WTC11 (cell line): ENCODE data around the gene STAT1. TPM values are rescaled to one million over a fixed set of nuclear protein-coding genes. Genes with fewer than 3 reads are reported as not detected.
"Not testable (repeated sequence)": the region's sequence is repeated elsewhere in the genome, so short reads cannot be mapped to it uniquely, and the experiment has no call there.

ENCODE experiments used
- ATAC-seq: fragments of 200-7000 bp; cut with Tn5 transposase; 2 replicates; pipeline ENCODE4 v1.10.0; 2021; ENCODE audit warnings: mild to moderate bottlenecking, moderate library complexity
- CTCF ChIA-PET: fragments of 300-600 bp; sonication (Branson Sonifier 250); formaldehyde crosslinking; loops from one replicate; lab custom pipeline; 2021; ENCODE audit warnings: antibody characterized with exemption; lab: Charles Lee
- POLR2A ChIA-PET: fragments of 350-600 bp; sonication (Branson Sonifier 250); formaldehyde crosslinking; loops from one replicate; lab custom pipeline; 2021; ENCODE audit warnings: antibody characterized with exemption; lab: Charles Lee
- DNase-seq: peaks from one replicate; pipeline ENCODE4 v3.0.0; 2021; ENCODE audit warnings: low spot score
- H3K27ac Mint-ChIP-seq: 2 replicates; pipeline ENCODE4 v1.8.0; 2021; ENCODE audit warnings: mixed read lengths
- H3K27me3 Mint-ChIP-seq: 2 replicates; pipeline ENCODE4 v1.8.0; 2021; ENCODE audit warnings: low read depth, mild to moderate bottlenecking, moderate library complexity, mixed read lengths
- H3K36me3 Mint-ChIP-seq: 2 replicates; pipeline ENCODE4 v1.8.0; 2021; ENCODE audit warnings: mixed read lengths
- H3K4me1 Mint-ChIP-seq: 2 replicates; pipeline ENCODE4 v1.8.0; 2022; ENCODE audit warnings: mixed read lengths
- H3K4me3 Mint-ChIP-seq: 2 replicates; pipeline ENCODE4 v1.8.0; 2021; ENCODE audit warnings: mild to moderate bottlenecking, moderate library complexity, mixed read lengths
- H3K9me3 Mint-ChIP-seq: 2 replicates; pipeline ENCODE4 v1.8.0; 2021; ENCODE audit warnings: mixed read lengths
- AFF4 ChIP-seq: sonication (generic); formaldehyde crosslinking; IDR thresholded peaks from 2 replicates; pipeline ENCODE4 v1.8.1; 2023; ENCODE audit warnings: mild to moderate bottlenecking, missing genetic modification reagents, borderline replicate concordance
- ESRRA ChIP-seq: sonication (generic); formaldehyde crosslinking; IDR thresholded peaks from 2 replicates; pipeline ENCODE4 v1.8.1; 2022; ENCODE audit warnings: mild to moderate bottlenecking, missing genetic modification reagents, borderline replicate concordance
- FOXP1 ChIP-seq: sonication (generic); formaldehyde crosslinking; IDR thresholded peaks from 2 replicates; pipeline ENCODE4 v1.8.0; 2022; ENCODE audit warnings: missing genetic modification reagents, mild to moderate bottlenecking, moderate library complexity, borderline replicate concordance
- GABPB1 ChIP-seq: sonication (generic); formaldehyde crosslinking; IDR thresholded peaks from 2 replicates; pipeline ENCODE4 v1.8.1; 2023; ENCODE audit warnings: mild to moderate bottlenecking, missing genetic modification reagents
- IRF1 ChIP-seq: sonication (generic); formaldehyde crosslinking; IDR thresholded peaks from 2 replicates; pipeline ENCODE4 v1.8.0; 2023; ENCODE audit warnings: missing genetic modification reagents
- MLX ChIP-seq: sonication (generic); formaldehyde crosslinking; IDR thresholded peaks from 2 replicates; pipeline ENCODE4 v1.8.1; 2023; ENCODE audit warnings: mild to moderate bottlenecking, missing genetic modification reagents, moderate library complexity
- MYBL2 ChIP-seq: sonication (generic); formaldehyde crosslinking; IDR thresholded peaks from 2 replicates; pipeline ENCODE4 v1.8.1; 2023; ENCODE audit warnings: mild to moderate bottlenecking, moderate library complexity, missing genetic modification reagents
- NFYB ChIP-seq: sonication (generic); formaldehyde crosslinking; conservative IDR thresholded peaks from 2 replicates; pipeline ENCODE4 v1.8.0; 2022; ENCODE audit warnings: low read depth, missing genetic modification reagents
- PREB ChIP-seq: sonication (generic); formaldehyde crosslinking; IDR thresholded peaks from 2 replicates; pipeline ENCODE4 v1.8.1; 2022; ENCODE audit warnings: mild to moderate bottlenecking, missing genetic modification reagents, moderate library complexity, borderline replicate concordance
- RELA ChIP-seq: sonication (generic); formaldehyde crosslinking; IDR thresholded peaks from 2 replicates; pipeline ENCODE4 v1.8.1; 2022; ENCODE audit warnings: missing genetic modification reagents, mild to moderate bottlenecking, borderline replicate concordance
- SMAD3 ChIP-seq: sonication (generic); formaldehyde crosslinking; IDR thresholded peaks from 2 replicates; pipeline ENCODE4 v1.8.0; 2022; ENCODE audit warnings: missing genetic modification reagents, mild to moderate bottlenecking, borderline replicate concordance
- ZNF232 ChIP-seq: sonication (generic); formaldehyde crosslinking; IDR thresholded peaks from 2 replicates; pipeline ENCODE4 v1.8.0; 2022; ENCODE audit warnings: mild to moderate bottlenecking, missing genetic modification reagents
- ZNF671 ChIP-seq: fragments of 250-450 bp; sonication (Bioruptor Pico); IDR thresholded peaks from 2 replicates; pipeline ENCODE4 v1.8.0; 2021; ENCODE audit warnings: mild to moderate bottlenecking
- total RNA-seq: library from RNA; stranded (reverse); gene quantifications from 3 replicates; pipeline ENCODE4 v1.2.3, GENCODE V29; 2021
- TF ChIP-seq, protein P1 (sequence below): sonication (generic); formaldehyde crosslinking; IDR thresholded peaks from 2 replicates; pipeline ENCODE4 v1.8.1; 2023; ENCODE audit warnings: mild to moderate bottlenecking, missing genetic modification reagents, moderate library complexity
- TF ChIP-seq, protein P2 (sequence below): sonication (generic); formaldehyde crosslinking; IDR thresholded peaks from 2 replicates; pipeline ENCODE4 v1.8.0; 2022; ENCODE audit warnings: missing genetic modification reagents

Gene STAT1
- total RNA-seq, 1 experiment from 2014 or later = 36.1 TPM

DNA sequence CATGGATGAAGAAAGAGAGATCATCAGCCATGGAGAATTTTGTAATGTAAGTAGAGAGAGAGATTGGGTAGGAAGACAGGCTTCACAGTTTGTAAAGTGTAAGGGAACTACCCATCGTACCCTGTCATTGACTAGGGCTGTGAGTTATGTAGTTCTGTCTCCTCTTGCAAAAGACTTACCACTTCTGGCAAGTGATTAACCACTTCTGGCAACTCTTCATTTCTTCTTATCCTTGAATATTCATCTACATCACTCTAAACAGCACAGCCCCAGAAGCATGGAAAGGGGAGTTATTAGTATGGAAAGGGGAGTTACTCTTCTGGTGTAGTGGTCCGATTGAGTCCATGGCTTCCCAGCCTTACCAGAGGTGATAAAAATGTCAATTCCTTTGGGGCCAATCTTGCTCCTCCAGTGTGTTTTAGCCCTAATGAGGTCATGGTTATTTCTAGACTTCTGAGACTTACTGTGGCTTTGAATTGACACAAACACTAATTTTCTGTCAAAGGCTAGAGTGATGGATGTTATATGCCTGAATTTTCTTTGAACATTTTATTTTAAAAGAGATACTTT, 52.0 kb downstream of the STAT1 start:
- H3K27ac Mint-ChIP-seq = 0 out of 2 replicates have a peak overlapping the region, but pooled peaks have one; percentile 25

GRCh38 chr2:190961117-190961516, 52.9 kb downstream of the STAT1 start:
- DNase-seq, POLR2A ChIA-PET, CTCF ChIA-PET, H3K4me3 Mint-ChIP-seq, H3K27ac Mint-ChIP-seq, H3K9me3 Mint-ChIP-seq, H3K4me1 Mint-ChIP-seq, H3K27me3 Mint-ChIP-seq, ATAC-seq: not testable (repeated sequence)
- H3K36me3 Mint-ChIP-seq = peaks cover 10% of the 10 kb centered on the region

More for the DNA sequence above, 52.0 kb downstream of the STAT1 start:
- Mint-ChIP-seq H3K27me3 (no peaks in the 10 kb centered on the region; the same call in 1 of the 2 replicates), H3K4me1 (no peaks in the 10 kb centered on the region), H3K9me3 (no peaks in the 10 kb centered on the region), H3K36me3 (peaks cover 3% of the 10 kb centered on the region), H3K4me3 (no peak overlapping the region)
- ATAC-seq = no peak
- no peak for DNase-seq
- ChIA-PET CTCF (no interaction called here), POLR2A (no interaction called here)
- TF ChIP-seq SMAD3 (CRISPR knock-in tag) = no peak
- TF ChIP-seq ESRRA (CRISPR knock-in tag) = no peak
- TF ChIP-seq PREB = no peak
- TF ChIP-seq ZNF671 (CRISPR knock-in tag) = no peak
- no peak for TF ChIP-seq MLX (CRISPR knock-in tag)

DNA sequence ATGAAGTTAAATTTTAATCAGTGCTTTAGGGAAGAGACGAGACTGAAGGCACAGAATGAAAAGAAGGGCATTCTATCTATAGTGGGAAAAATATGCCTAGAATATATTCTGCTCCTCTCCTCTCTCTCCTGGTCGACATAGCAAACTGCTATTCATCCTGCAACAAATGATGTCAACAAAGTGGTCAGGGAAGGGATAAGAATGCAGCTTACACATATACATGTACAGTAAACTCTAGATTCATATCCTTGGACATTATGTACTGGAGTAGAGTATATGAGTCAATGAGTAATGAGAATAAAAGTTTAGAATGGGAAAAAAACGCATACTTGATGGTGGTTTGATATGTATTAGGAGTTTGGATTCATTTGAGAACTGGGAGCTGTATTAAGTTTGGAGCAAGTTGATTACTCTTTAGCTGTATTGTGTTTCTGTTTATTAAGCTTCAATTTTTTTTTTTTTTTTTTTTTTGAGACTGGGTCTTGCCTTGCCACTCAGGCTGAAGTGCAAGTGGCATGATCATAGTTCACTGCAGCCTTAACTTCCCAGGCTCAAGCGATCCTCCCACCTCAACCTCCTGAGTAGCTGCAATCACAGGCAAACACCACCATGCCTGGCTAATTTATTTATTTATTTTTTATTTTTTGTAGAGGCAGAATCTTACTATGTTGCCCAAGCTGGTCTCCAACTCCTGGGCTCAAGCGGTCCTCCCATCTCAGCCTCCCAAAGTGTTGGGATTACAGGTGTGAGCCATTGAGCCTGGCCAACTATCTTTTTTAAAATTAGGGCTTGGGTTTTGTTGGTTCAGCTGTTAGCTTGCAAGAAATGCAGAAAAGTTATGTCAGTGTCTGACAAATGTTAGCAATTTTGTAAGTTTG, 53.8 kb downstream of the STAT1 start:
- DNase-seq (no peak), ATAC-seq (no peak)
- Mint-ChIP-seq H3K27me3 (no peaks in the 10 kb centered on the region; the same call in 1 of the 2 replicates), H3K9me3 (peaks cover 14% of the 10 kb centered on the region), H3K27ac (no peak overlapping the region), H3K36me3 (peaks cover 15% of the 10 kb centered on the region), H3K4me1 (no peaks in the 10 kb centered on the region)
- CTCF ChIA-PET = interaction anchor here (0.7 kb wide), 1 partner anchor 115 kb away, joined by 4 read pairs; no protein-coding TSS in a partner anchor
- POLR2A ChIA-PET = interaction anchor here (0.7 kb wide), 1 partner anchor 75 kb away, joined by 4 read pairs; no protein-coding TSS in a partner anchor
- no peak for TF ChIP-seq AFF4 (CRISPR knock-in tag)
- no peak for TF ChIP-seq RELA (CRISPR knock-in tag)
- TF ChIP-seq MYBL2 (CRISPR knock-in tag) = no peak
- TF ChIP-seq, all 79 proteins: peak for 0
- no peak overlapping the region for H3K4me3 Mint-ChIP-seq

DNA sequence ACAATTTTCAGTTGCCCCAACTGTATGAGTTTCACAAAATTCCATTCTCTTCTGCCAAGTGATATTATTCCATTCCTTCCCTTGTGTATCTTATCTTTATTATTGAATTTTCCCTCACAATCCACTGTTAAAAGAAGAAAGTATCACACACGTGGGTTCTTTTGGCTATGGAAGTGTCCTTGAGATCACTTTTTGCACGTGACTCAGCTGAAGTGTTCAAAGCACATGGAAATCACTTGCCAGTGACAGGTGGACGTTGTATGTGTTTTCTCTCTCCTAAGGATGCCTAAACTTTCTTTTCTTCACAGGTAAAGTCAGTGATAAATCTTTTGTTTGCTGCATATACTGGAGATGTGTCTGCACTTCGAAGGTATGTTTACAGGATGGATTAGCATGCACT, 60.7 kb downstream of the STAT1 start:
- H3K27me3 Mint-ChIP-seq = no peaks in the 10 kb centered on the region; the same call in 1 of the 2 replicates
- ChIA-PET POLR2A (no interaction called here), CTCF (no interaction called here)
- H3K4me1 Mint-ChIP-seq = no peaks in the 10 kb centered on the region
- peaks cover 14% of the 10 kb centered on the region for H3K9me3 Mint-ChIP-seq
- H3K27ac Mint-ChIP-seq = no peak overlapping the region
- DNase-seq (no peak), ATAC-seq (no peak)
- no peak overlapping the region for H3K4me3 Mint-ChIP-seq
- H3K36me3 Mint-ChIP-seq = peaks cover 11% of the 10 kb centered on the region
- TF ChIP-seq ZNF232 (CRISPR knock-in tag) (no peak), IRF1 (no peak), ZNF671 (CRISPR knock-in tag) (no peak), GABPB1 (CRISPR knock-in tag) (no peak), FOXP1 (CRISPR knock-in tag) (no peak), NFYB (CRISPR knock-in tag) (no peak)
- TF ChIP-seq, protein P1, sequence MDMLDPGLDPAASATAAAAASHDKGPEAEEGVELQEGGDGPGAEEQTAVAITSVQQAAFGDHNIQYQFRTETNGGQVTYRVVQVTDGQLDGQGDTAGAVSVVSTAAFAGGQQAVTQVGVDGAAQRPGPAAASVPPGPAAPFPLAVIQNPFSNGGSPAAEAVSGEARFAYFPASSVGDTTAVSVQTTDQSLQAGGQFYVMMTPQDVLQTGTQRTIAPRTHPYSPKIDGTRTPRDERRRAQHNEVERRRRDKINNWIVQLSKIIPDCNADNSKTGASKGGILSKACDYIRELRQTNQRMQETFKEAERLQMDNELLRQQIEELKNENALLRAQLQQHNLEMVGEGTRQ (CRISPR knock-in tag) = no peak
- TF ChIP-seq, protein P2, sequence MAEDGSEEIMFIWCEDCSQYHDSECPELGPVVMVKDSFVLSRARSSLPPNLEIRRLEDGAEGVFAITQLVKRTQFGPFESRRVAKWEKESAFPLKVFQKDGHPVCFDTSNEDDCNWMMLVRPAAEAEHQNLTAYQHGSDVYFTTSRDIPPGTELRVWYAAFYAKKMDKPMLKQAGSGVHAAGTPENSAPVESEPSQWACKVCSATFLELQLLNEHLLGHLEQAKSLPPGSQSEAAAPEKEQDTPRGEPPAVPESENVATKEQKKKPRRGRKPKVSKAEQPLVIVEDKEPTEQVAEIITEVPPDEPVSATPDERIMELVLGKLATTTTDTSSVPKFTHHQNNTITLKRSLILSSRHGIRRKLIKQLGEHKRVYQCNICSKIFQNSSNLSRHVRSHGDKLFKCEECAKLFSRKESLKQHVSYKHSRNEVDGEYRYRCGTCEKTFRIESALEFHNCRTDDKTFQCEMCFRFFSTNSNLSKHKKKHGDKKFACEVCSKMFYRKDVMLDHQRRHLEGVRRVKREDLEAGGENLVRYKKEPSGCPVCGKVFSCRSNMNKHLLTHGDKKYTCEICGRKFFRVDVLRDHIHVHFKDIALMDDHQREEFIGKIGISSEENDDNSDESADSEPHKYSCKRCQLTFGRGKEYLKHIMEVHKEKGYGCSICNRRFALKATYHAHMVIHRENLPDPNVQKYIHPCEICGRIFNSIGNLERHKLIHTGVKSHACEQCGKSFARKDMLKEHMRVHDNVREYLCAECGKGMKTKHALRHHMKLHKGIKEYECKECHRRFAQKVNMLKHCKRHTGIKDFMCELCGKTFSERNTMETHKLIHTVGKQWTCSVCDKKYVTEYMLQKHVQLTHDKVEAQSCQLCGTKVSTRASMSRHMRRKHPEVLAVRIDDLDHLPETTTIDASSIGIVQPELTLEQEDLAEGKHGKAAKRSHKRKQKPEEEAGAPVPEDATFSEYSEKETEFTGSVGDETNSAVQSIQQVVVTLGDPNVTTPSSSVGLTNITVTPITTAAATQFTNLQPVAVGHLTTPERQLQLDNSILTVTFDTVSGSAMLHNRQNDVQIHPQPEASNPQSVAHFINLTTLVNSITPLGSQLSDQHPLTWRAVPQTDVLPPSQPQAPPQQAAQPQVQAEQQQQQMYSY (CRISPR knock-in tag) = no peak
